Measurements from ENCODE around the gene CHPT1.

DNA sequence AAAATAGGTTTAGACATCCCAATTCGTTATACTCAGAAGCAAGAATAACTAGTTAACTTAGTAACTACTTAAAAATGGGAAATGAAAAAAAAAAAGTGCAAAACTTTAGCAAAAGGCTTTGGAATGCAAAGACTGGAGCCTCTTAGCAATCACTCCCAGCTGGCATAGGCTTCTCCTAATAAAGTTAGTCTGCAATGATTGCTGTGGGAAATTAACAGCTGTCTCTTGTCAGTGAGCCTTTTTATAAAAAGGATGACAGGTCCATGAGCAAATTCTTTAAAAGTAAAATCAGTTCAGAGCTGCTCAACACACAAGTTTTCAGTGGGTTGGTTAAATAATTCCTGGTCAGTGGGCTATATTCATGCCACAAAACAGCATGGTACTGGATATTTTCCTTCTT, 49.2 kb downstream of the CHPT1 start:
- TF ChIP-seq MAX (IDR thresholded peaks at IDR 0.05; ENCODE audit: low read depth, low read length) (no peak), POLR2A (IDR thresholded peaks at IDR 0.05; ENCODE audit: extremely low read depth, insufficient read length) (no peak), MYC (IDR thresholded peaks at IDR 0.05; ENCODE audit: low read depth, low read length) (no peak)
- TF ChIP-seq, protein P1, sequence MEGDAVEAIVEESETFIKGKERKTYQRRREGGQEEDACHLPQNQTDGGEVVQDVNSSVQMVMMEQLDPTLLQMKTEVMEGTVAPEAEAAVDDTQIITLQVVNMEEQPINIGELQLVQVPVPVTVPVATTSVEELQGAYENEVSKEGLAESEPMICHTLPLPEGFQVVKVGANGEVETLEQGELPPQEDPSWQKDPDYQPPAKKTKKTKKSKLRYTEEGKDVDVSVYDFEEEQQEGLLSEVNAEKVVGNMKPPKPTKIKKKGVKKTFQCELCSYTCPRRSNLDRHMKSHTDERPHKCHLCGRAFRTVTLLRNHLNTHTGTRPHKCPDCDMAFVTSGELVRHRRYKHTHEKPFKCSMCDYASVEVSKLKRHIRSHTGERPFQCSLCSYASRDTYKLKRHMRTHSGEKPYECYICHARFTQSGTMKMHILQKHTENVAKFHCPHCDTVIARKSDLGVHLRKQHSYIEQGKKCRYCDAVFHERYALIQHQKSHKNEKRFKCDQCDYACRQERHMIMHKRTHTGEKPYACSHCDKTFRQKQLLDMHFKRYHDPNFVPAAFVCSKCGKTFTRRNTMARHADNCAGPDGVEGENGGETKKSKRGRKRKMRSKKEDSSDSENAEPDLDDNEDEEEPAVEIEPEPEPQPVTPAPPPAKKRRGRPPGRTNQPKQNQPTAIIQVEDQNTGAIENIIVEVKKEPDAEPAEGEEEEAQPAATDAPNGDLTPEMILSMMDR (IDR thresholded peaks at IDR 0.05; ENCODE audit: low read depth, low read length) = no peak

Measured in NB4 (cell line).